Smooth muscle cell of the brain vasculature (primary cell): ENCODE measurements around the gene ARAP2.

Source experiments
- DNase-seq: peaks from one replicate; pipeline ENCODE4 v3.0.0-alpha.2; 2012; ENCODE audit warnings: low read depth, low spot score

Gene ARAP2

DNA sequence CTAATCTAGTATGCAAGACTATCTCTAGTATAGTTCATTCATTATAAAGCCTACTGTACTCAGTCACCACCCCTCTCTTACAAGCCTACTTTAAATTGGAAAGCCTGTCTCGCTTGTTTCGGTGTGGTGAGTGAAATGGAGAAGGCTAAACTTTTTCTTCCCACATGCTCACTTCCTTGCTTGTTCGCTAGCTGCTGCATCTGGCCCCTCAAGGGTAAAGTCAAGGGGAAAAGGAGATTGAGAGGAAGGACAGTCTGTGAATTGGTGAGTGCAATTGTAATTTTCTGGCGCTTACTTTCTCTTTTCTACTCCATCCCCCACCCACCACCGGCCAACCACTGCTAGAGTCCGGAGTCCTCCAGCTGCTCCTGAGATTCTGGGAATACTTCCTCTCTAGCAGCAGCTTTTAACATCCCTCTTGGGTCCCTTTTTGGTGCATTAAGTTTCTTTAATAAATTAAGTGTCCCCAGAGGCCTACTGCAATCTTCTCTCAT, 12.1 kb upstream of the ARAP2 start:
- no peak for DNase-seq

DNA sequence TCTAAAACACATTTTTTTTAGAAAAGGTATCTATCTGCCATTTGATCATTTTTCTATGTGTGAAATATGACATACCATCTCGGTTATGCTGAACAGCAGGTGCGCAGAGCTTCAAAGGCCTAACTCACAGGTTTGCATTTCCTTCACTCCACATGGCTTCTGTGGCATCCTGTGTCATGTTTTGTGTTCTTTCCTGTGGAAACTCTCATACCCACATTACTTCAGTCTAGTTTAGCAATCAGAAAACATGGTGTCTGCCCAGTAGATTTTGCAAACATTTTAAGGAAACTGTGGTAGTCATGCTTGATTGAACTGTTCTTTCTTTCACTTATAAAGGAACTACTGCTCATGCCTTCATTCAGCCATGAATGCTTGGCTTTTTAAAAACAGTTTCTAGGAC, 11.3 kb upstream of the ARAP2 start:
- no peak for DNase-seq

DNA sequence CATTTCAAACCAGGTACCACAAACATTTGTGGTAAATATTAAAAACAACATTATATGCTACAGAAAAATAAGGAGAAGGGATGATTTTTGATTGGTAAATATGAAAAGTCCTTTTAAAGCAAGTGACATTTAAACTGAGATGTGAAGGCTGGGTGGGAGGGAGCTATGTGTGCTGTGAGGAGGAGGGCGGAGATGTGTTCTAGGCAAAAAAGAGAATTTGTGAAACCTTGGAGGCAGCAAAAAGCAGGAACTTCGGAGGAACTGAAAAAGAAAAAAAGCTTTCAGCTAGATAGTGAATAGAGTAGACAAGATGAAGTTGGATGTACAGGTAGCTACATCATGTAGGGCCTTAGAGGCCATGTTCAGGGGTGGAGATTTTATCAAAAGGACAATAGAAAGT, 10.1 kb upstream of the ARAP2 start:
- no peak for DNase-seq

DNA sequence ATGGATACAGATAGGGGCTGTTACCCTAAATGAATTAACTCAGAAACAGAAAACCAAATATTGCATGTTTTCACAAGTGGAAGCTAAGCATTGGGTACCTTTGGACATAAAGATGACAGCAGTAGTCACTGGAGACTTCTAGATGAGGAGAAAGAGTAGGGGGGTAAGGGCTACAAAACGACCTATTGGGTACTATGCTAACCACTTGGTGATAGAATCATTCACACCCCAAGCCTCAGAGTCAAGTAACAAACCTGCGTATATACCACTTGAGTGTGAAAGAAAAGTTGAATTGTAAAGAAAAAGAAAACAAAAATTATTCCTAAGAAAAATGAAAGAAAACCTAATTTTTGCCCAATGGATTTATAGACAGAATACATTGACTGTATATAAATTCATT, 7.7 kb upstream of the ARAP2 start:
- DNase-seq = no peak

DNA sequence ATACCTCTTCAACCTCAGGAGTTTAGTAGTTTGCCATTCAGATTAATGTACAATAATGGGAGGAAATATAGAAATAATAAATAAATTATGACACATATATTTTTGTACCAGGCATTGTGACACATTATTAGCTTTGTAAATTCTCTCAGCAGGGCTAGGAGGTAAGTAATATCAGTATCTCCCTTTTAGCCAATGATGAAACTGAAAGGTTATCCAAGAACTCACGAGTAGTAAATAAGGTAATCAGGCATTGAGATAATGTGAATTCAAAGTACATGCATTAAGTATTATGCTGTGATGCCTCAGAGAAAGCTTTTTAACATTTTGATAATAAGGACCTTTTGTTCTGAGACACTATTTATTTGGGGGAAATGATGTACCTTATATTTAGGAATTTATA, 5.3 kb upstream of the ARAP2 start:
- DNase-seq = no peak

DNA sequence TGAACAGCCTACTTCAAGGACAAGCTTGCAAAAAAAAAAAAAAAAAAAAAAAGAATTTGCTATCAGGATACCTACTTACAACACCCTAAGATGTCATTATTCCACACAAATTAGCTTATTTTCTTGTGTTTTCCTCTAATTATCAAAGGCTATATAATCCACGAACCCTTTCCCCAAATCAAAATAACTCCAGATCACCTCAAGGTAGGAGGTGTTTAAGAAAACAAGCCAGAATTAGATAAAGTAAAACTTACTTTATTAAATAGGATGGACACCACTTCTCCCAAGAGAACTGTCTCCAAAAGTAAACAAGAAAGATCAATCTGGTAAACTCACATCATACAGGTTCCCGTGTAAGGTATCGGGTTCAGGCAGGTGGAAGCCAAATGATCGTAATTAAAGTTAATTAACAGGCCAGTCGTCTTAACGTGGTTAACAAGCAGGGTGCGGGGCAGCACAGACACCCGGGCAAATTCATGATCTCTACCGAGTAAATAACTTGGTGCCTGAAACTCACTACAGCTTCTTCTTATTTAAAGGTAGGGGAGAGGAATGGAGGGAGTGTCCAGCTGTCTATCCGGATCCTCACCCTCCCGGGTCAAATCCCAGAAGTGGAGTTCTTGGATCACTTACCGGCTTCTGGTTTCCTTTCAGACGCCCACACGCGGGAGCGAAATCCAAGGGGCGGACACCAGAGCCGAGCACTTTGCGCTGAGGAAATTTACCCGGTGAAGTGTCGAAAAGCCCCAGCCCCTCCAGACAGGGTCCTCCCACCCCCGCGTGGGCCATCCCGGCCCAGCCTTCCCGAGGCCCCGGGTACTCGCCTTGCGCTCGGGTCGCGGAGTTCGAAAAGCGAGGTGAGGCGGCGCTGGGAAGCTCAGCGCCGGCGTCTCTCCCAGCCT, 708 bp downstream of the ARAP2 start:
- no peak for DNase-seq

DNA sequence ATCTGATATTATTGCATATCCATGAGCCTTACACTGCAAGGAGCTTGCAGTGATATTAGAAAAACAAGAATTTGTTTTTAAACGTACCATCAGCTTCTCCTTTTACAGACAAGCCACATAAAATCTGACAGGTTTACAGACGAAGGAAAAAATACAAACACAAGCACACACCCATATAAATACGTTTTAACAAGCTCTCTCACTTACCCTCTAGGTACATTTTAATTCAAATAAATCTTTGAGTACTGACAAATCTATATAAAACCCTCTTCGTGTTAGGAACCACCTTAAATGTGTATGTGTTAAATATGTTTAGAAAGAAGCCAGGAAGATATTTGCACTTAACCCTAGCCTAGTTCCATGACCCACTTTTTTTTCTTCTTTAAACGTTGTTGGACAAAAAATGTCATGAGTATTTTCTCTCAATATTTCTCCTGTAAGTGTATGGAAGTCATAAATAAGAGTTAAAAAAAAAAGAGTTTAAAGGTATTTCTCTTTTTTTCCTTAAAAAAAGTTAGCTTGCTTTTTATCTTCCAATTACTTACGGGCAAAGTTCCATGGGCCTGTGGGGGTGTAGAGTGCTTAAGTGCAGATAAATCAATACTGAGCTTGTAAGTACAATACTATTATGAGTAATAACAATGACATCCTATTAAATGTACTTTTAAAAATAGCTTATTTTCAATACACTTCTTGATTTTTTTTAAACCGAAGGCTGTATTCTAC, 1.5 kb downstream of the ARAP2 start:
- DNase-seq = no peak

DNA sequence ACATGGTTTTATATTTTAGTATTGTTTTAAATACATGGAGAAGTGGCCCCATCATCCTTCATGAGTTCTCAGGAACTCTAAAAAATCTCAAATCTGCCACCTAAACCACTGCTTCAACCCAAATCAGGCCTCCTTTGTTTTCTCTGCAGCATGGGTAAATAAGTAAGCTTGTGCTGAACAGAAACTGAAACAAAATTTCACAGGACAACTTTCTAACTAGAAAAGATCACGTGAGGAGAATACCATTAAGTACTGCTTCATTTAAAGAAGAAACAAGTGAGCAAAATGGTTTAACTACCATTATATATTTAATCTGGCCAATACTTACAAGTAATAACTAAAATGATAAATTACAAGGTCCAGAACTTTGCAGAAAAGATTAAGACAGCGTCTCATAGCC, 2.5 kb downstream of the ARAP2 start:
- DNase-seq = no peak

DNA sequence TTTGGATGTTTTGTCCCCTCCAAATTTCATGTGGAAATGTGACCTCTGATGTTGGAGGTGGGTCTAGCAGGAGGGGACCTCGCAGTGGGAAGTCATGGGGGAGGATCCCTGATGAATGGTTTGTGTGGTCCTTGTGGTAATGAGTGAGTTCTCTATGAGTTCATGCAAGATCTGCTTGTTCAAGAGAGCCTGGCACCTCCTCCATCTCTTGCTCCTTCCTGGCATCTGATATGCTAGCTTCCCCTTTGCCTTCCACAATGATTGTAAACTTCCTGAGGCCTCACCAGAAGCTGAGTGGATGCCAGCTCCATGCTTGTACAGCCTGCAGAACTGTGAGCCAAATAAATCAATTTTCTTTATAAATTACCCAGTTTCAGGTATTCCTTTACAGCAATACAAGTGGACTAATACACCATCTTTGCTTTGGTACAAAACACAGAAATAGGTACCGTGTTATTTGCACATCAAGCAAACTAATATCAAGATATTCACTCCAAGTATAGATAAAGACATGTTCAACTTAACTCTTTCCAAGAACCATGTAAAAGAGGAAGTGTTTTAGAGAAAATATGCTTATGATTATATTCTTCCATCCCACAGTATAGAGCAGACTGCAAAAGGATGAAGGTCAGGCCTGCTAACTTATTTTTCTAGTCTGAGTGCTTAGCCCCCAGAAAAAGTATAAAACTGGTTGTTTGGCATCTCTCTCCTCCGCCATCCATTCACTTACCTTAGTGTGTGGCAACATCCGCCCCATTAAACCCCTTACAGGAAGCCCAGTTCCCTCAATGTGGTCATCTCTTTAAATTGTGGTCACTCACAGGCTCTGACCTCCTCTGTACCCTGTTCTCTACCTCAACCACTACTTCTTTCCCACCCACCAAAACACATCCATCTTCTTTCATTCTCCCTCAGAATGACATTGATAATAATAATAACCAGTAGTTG, 6.7 kb downstream of the ARAP2 start:
- DNase-seq = no peak

DNA sequence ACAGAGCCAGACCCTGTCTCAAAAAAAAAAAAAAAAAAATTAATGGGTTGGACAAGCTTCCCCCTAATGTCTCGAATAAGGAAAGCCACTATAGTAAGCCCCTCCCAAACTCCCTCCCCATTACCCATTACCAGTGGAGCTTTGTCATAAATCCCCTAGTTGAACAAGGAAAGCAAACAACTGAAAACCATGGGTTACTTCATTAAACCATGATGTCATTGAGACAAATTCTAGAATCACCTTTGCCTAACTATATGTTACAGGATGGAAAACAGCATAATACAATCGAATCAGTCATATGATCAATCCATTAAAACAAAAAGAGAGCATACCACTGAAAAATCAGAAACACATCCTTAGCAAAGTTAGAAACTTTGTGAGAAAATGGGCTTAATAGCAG, 8.2 kb downstream of the ARAP2 start:
- no peak for DNase-seq

DNA sequence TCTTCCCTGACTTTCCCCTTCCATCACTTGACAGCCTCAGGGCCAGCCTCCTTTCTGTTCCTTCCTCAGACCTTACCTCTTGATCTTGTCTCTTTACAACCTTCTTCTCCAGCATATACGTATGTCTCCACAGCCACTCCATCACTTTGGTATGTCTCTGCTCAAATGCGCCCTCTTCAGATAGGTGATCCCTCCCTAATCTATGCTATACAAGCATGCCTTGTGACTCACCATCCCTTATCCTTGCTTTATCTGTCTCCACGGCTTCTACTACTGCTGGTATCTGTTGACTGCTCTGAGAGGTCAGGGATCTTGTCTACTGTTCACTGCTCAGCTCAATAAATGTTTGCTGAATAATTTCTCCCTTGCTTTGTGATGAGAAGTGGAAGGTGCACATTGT, 9.0 kb downstream of the ARAP2 start:
- DNase-seq = no peak

DNA sequence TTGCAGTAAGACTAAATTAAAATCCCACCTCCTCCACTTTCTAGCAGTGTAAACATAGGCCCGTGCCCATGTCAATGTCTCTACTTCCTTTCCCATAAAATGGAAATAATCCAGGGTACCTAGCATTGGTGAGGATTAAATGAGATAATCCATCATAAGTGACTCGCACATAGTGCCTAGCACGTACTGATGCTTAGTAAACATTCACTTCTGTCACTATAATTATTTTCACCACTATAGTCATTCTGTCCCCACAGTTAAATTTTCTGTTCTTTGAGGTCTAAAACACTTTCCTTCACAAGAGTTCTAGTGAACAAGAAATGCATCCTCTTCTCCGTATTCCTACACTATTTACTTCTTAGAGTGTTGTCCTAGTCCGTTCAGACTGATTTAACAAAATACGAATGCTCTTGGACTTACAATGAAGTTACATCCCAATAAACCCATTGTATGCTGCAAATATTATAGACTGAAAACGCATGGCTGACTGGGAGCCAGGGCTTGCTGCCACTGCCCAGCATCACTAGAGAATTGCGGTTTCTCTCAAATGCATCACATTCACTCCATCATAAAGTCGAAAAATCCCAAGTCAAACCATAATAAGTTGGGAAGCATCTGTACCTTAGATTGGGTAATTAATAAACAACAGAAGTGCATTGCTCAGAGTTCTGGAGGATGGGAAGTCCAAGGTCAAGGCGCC, 10.6 kb downstream of the ARAP2 start:
- no peak for DNase-seq

DNA sequence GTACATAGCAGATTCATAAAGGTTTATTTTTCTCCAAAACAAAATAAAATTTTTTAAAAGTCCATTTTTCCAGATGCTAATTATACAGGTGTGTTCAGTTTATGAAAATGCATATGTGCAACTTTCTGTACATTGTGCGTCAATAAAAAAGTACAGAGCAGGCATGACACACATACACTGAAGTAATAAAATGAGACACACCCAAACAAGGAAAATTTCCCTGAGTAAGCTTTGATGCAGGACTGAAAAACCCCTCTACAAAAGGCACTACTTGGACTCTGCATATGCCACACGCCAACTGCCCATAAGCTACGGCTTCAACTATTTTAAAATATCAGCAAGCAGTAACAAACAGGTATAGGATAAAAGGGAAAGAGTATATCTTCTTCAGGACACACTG, 13.8 kb downstream of the ARAP2 start:
- no peak for DNase-seq

DNA sequence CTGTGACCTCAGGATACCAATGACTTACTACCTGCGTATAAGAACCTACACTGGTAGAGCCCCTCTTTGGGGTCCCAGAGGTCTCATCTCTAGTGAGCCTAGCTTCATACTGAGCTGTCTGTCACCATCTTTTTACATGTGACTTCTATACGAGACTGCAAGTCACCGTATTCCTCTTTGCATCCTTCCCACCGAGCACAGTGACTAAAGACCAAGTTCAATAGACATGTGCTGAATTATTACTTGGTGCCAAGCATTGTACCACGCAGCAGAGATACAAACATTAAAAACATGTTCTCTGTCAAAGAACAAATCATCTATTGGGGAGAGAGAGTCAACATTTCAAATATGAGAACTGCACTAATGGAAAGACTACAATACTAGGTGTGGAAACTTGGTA, 16.4 kb downstream of the ARAP2 start:
- no peak for DNase-seq

DNA sequence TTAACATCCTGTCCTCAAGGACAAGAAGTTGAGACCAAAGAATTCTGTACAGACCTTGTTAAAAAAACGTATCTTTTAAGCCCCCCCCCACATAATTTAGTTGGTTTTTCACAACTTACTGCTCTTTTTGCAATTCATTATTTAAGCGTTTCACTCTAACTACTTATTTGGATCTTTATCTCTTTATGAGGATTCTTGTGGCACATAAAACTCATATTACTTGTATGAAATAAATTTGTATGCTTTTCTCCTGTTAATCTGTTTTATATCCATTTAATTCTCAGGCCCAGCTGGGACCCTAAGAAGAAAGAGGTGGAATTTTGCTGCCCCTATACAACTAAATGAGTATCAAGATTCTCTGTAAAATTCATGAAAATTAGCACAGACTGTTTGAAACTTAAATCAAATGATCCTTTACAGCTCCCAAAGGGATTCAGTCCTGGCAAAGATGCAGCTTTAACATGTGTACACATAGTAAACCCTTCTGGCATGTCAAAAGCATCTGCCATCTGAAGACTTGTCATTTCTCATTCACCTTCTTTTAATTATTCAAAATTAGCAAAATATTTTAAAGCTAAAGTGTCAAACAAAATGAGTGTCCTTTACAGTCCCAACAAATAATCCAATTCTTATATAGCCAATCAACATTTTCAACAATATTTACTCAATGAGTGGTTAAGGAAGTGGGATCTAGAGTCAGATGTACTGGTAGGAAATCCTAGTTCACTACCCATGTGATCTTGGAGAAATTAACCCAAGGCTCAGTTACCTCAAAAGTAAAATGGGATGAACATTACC, 17.7 kb downstream of the ARAP2 start:
- DNase-seq = no peak

DNA sequence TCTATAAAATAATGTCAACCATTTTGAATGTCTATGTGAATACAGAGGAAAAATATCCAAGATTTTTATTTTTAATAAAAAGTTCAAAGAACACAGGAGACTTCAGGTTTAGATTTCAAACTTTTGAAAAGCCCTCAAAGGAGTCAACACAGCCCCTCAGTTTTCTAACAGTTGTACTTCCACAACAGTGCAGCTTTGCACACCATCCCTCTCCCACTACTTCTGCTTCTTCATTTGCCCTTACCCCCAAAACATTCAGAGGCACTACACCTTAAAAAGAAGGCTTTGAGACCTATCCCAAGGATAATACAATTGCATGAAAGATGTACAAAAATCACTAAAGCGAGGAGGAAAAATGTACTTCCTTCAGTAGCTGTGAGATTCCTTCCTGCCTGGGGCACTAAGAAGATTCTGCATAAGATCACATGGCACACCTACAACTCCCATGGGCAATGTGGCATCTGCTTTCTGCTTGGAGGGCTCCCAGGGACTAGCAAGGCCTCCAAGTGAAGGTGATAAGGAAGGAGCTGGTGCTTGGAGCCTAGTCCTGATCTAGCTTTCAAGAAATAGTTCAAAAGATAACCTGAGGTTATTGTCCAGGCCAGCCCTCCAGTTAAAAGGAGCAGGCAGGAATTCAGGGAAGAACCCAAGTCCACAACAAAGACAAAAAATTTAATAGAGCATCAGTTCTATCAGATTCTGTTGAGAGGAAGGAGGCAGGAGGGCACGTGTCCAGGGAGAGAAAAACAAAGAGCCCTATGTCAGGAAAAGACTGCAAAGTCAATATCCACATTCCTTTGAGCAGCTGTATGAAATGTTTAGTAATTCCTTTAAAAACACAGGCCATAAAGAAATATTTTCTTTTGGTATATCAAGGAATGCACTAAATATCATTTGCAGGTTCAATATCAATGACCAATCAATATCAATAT, 19.1 kb downstream of the ARAP2 start:
- no peak for DNase-seq

DNA sequence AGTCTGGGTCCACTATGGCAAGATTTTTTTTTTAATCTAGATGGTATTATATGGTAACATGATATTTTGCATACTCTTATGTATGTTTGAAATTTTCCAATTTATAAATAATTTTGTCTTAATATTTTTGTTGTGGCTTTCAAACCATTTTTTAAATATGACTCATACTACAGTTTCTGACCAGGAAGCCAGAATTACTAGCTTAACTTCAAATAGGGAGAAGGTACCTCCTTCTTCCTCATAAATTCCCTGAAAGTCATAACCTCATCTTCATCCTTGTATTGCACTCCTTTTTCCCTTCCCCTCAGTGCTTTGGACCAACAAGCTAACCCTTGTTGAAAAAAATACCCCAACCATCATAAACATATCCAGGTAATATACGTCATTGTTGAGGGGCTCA, 21.6 kb downstream of the ARAP2 start:
- DNase-seq = no peak

DNA sequence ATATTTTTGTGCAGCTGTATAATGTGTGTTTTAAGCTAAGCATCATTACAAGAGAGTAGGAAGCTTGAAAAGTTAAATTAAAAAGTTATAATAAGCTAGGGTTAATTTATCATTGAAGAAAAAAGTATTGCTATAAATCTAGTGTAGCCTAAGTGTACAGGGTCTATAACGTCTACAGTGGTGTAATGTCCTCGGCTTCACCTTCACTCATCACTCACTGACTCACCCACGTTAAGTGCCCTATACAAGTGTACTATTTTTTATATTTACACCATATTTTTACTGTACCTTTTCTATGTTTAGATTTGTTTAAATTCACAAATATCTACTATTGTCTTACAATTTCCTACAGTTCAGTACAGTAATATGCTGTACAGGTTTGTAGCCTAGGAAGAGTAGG, 23.5 kb downstream of the ARAP2 start:
- no peak for DNase-seq

DNA sequence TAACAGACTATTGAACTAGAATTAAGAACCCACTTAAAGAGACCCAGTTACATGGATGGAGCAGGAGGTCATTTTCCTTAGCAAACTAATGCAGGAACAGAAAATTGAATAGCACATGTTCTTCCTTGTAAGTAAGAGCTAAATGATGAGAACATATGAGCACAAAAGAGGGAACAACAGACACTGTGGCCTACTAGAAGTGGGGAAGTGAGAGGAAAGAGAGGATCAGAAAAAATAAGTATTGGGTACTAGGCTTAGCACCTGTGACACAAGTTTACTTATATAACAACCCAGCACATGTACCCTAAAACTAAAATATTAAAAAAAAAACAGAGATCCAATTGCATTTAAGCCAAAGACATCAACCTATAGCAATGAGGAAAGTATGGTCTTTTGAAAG, 26.2 kb downstream of the ARAP2 start:
- no peak for DNase-seq
